NCI-H460 (cell line): ENCODE measurements around the gene EMC6. TPM values are rescaled to one million over a fixed set of nuclear protein-coding genes. Genes with fewer than 3 reads are reported as not detected.

ENCODE experiments used
- DNase-seq: peaks from one replicate; pipeline ENCODE4 v3.0.0-alpha.2; 2016; ENCODE audit warnings: low read depth; ENCODE audit errors: extremely low read depth
- polyA plus RNA-seq: library from polyadenylated mRNA; depleted of rRNA; stranded (reverse); fragments of >200 nt; gene quantifications from 2 replicates; pipeline ENCODE4 v1.2.3, GENCODE V29; 2014; cell fraction: nucleus; rRNA removed
- total RNA-seq: library from RNA; depleted of rRNA; stranded (reverse); fragments of >200 nt; shearing (Covaris generic); gene quantifications from 2 replicates; pipeline ENCODE4 v1.2.3, GENCODE V29; 2014; rRNA removed

The EMC6 gene
- total RNA-seq, result 53.1 and 61.6 TPM in 2 replicates
- polyA plus RNA-seq, result 50.5 and 90.0 TPM in 2 replicates

- DNase-seq, result peak; percentile 98
Observed at GRCh38 chr17:3668279-3669084, at the start of gene EMC6, which contains the start of gene TAX1BP3. TSS of gene EMC6 (plus strand) at chr17:3668812. CDS start at chr17:3669147, 335 bp downstream. TSS of gene TAX1BP3 (minus strand) at chr17:3668578. CDS start at chr17:3668526, 52 bp downstream.

DNA sequence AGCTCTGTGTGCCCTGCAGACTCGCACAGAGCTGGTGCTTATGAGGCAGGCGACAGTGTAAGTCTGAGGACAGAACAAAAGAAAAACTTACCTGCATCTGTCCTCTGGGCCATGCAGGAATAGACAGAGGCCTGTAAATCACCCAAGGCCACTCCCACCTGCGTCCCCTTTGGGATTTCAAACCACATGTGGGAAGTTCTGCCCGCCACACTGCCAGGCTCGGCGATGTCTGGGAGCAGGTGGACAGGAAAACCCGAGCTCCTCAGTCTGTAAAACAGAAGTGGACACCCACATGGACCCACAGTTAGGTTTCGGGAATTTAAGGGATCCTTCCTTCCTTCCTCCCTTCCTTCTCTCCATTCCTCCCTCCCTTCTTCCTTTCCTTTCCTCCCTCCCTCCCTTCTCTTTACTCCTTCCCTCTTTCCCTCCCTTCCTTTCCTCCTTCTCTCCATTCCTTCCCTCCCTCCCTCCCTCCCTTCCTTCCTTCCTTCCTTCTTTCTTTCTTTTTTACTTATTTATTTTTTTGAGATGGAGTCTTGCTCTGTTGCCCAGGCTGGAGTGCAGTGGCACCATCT lies 47.4 kb upstream of the EMC6 start:
- DNase-seq, result no peak

GRCh38 chr17:3622977-3623594 lies 45.5 kb upstream of the EMC6 start:
- DNase-seq, result no peak

GRCh38 chr17:3626831-3627768 lies 41.5 kb upstream of the EMC6 start:
- DNase-seq, result no peak

- no peak for DNase-seq
Observed at GRCh38 chr17:3627769-3628167, 40.8 kb upstream of the EMC6 start.

GRCh38 chr17:3630781-3631180 lies 37.8 kb upstream of the EMC6 start:
- DNase-seq, result no peak

GRCh38 chr17:3632287-3632686 lies 36.3 kb upstream of the EMC6 start:
- DNase-seq, result no peak

- DNase-seq, result no peak
Observed at GRCh38 chr17:3635474-3636153, 33.0 kb upstream of the EMC6 start.

- peak; percentile 97 for DNase-seq
Observed at GRCh38 chr17:3636154-3636907, 32.3 kb upstream of the EMC6 start, which contains the start of the genes CTNS and SHPK. TSS of gene CTNS (plus strand) at chr17:3636760. CDS start at chr17:3640207, 3,447 bp downstream. TSS of gene SHPK (minus strand) at chr17:3636250. CDS start at chr17:3636219, 31 bp downstream.

- no peak for DNase-seq
Observed at GRCh38 chr17:3636908-3637373, 31.7 kb upstream of the EMC6 start.

- DNase-seq, result no peak
Observed at GRCh38 chr17:3639981-3640596, 28.5 kb upstream of the EMC6 start.

DNA sequence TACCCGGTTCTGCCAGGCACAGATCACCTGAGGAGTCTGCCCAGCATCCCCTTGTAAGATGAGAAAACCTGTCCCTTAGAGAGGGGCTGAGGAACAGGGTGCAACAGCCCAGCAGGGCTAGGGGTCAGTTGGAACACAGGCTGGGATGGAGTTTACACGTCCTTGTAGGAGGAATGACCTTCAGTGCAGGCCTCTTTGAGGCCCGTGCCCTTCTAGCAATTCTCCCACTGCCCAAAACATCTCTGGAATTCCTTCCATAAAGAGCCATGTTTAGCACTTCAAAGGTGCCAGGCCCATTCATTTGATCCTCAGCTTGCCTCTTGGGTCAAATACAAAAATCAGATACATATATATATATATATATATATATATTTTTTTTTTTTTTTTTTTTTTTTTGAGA lies 27.6 kb upstream of the EMC6 start:
- no peak for DNase-seq

- DNase-seq, result no peak
Observed at GRCh38 chr17:3641717-3642486, 26.7 kb upstream of the EMC6 start.

GRCh38 chr17:3643889-3644349 lies 24.7 kb upstream of the EMC6 start:
- DNase-seq, result no peak

DNA sequence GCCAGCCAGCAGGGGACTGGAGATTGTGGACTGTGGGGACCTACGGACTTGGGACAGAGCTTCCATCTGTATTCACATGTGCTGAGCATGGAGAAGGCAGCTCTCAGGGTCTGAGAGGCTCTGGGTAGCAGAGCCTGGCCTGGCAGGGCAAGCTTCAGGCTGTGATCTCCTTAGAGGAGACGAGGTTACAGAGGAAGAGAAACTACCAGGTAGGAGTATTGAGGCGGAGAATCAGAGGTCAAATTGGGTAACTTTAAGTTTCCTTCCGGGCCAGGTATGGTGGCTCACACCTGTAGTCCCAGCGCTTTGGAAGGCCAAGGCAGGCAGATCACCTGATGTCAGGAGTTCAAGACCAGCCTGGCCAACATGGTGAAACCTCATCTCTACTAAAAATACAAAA lies 23.3 kb upstream of the EMC6 start:
- DNase-seq, result no peak

GRCh38 chr17:3647251-3647650 lies 21.4 kb upstream of the EMC6 start:
- DNase-seq, result no peak

DNA sequence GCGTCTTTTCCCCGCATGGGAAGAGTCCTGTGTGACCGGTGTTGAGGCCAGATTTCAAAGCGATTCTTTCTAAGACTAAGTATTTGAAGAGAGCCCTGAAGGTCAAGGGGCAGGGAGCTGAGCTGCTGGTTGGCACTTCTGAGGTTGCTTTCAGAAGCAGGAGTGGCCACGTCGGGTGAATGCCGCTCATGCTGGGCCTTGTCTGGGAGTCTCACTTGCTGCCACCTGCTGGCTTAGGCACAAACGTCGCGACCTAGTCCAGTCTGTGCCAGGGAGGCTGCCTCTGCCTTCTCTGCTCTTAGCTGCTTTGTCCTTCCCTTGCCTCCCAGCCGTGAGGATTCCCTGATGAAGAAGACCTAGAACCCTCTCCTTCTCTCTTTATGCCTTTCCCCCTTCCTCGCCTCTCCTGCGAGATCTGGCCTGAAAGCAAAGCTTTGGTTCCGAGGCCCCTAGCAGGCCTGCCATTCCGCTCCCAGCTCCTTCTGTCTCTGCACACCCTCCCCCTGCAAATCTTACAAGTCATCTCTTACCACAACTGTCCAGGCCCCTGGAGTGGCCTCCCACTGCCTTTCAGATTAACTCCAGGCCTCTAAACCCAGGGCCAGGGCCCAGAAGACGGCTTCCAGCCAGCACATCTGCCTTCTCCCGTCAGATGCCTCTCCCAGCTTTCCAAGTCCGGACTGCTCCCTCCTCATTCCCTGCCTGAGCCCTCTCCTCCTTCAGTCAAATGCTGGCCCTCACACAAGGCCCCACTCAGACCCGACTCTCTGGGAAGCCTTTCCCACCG lies 20.6 kb upstream of the EMC6 start:
- peak; percentile 64 for DNase-seq
